Endodermal cell (in vitro differentiated cells): ENCODE measurements around the gene ABCA2. TPM values are rescaled to one million over a fixed set of nuclear protein-coding genes. Genes with fewer than 3 reads are reported as not detected.

Source experiments
- DNase-seq: peaks from one replicate; pipeline ENCODE4 v3.0.0-alpha.2; 2017
- H3K27ac ChIP-seq: 2 replicates; pipeline ENCODE4 v1.5.1; 2013; ENCODE audit warnings: mild to moderate bottlenecking, low read depth, low read length, moderate library complexity
- H3K27me3 ChIP-seq: 2 replicates; pipeline ENCODE4 v1.6.1; 2013; ENCODE audit warnings: mild to moderate bottlenecking, low read length, moderate library complexity; ENCODE audit not compliant: insufficient read depth, control insufficient read depth, poor library complexity, severe bottlenecking
- H3K36me3 ChIP-seq: 2 replicates; pipeline ENCODE4 v1.7.0; 2013; ENCODE audit warnings: mild to moderate bottlenecking, low read length, moderate library complexity; ENCODE audit not compliant: control insufficient read depth, insufficient read depth
- H3K4me1 ChIP-seq: one replicate; pipeline ENCODE4 v1.7.0; 2013; ENCODE audit warnings: low read length; ENCODE audit not compliant: control insufficient read depth, insufficient read depth
- H3K4me3 ChIP-seq: 2 replicates; pipeline ENCODE4 v1.5.1; 2013; ENCODE audit warnings: mild to moderate bottlenecking, low read length, moderate library complexity
- H3K9ac ChIP-seq: 2 replicates; pipeline ENCODE4 v1.6.1; 2013; ENCODE audit warnings: mild to moderate bottlenecking, low read length, moderate library complexity; ENCODE audit not compliant: poor library complexity, severe bottlenecking; ENCODE audit errors: extremely low read depth
- H3K9me3 ChIP-seq: 2 replicates; pipeline ENCODE4 v1.6.1; 2013; ENCODE audit warnings: mild to moderate bottlenecking, low read length, moderate library complexity; ENCODE audit not compliant: control insufficient read depth
- H3K27ac Mint-ChIP-seq: 2 replicates; pipeline ENCODE4 v1.8.0; 2020; ENCODE audit warnings: mixed read lengths
- H3K27me3 Mint-ChIP-seq: 2 replicates; pipeline ENCODE4 v1.8.0; 2021; ENCODE audit warnings: mild to moderate bottlenecking, mixed read lengths; ENCODE audit not compliant: insufficient read depth
- H3K36me3 Mint-ChIP-seq: 2 replicates; pipeline ENCODE4 v1.8.0; 2020; ENCODE audit warnings: low read depth, mixed read lengths
- H3K4me1 Mint-ChIP-seq: 2 replicates; pipeline ENCODE4 v1.8.0; 2020; ENCODE audit warnings: mixed read lengths
- H3K4me3 Mint-ChIP-seq: 2 replicates; pipeline ENCODE4 v1.8.0; 2020; ENCODE audit warnings: mild to moderate bottlenecking, moderate library complexity, mixed read lengths
- H3K9me3 Mint-ChIP-seq: 2 replicates; pipeline ENCODE4 v1.8.0; 2020; ENCODE audit warnings: mild to moderate bottlenecking, mixed read lengths
- WGBS, 2 experiments: methylation state at CpG; one replicate each; pipeline versions ENCODE4 v1.1.5 to v1.1.7; 2013; ENCODE audit warnings: missing lambda C conversion rate in 2 of 2, mixed read lengths in 1 of 2; ENCODE audit not compliant: insufficient coverage in 1 of 2, insufficient read length in 1 of 2; 5-methylcytosine and 5-hydroxymethylcytosine counted together
- total RNA-seq, 2 donors: library from RNA; stranded (reverse); fragmentation: NEBNext Ultra II Directional in 1 of 2; extraction: Animal tissue kit (Norgen Biotek cat#: 25700) in 1 of 2; gene quantifications; 2 replicates in 1 of 2; 3 replicates in 1 of 2; pipeline ENCODE4 v1.2.1, GENCODE V29; 2021
- TF ChIP-seq, protein P1 (sequence below): fragments of 200-600 bp; sonication (generic); conservative IDR thresholded peaks from 2 replicates; pipeline ENCODE4 v1.5.0; 2021; ENCODE audit warnings: antibody characterized with exemption, mild to moderate bottlenecking

ABCA2 gene
- total RNA-seq, 2 donors from 2014 or later = 21.5 to 30.0 TPM

DNA sequence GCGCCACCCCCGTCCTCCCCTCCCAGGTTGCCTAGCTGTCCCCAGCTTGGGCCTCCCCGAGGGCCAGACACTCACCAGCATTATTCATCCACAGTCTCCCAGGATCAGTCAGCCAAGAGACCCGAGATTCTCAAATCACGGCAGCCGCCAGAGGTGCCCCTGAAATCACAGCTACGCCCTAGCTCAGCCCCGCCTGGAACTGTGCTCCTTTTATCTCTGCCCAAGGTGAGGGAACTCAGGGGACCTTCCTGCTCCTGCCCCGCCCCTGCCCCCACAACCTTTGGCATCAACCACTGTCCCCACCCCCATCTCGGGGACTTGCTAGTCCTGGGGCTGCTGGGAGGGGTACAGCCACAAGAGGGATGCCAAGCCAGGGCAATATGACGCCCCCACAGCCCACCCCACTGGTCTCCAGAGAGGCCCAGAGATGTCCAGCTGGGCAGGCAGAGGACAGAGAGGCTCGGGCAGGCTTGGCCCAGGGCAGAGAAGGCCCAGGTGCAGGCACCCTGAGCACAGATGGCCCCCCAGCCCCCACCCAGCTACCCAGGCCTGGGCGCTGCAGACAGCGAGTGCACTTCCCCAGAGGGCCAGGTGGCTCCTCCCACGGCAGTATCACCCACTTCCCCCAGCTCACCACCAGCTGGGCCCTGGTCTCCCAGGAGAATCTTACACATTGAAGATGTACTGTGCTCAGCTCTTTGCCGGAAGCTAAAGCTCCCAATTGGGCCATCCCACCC lies 4.0 kb upstream of the ABCA2 start, which contains the start of gene FUT7:
Gene FUT7 (minus strand): TSS at position 185 of the 737 bp plus-strand sequence. CDS start 97 bp downstream, at position 88.
- DNase-seq = no peak
- H3K27me3 ChIP-seq = peaks cover 16% of the 10 kb centered on the region
- WGBS, 2 experiments = 86 to 90% methylated on average over 4 to 16 of the region's 16 CpGs
- Mint-ChIP-seq H3K36me3 (no peaks in the 10 kb centered on the region), H3K4me1 (no peaks in the 10 kb centered on the region), H3K27me3 (peaks cover 13% of the 10 kb centered on the region), H3K4me3 (no peak within 1 kb of the TSS), H3K27ac (no peak within 1 kb of the TSS), H3K9me3 (no peaks in the 10 kb centered on the region)
- no peak within 1 kb of the TSS for H3K9ac ChIP-seq
- no peak within 1 kb of the TSS for H3K27ac ChIP-seq
- H3K9me3 ChIP-seq = no peaks in the 10 kb centered on the region
- no peaks in the 10 kb centered on the region for H3K4me1 ChIP-seq
- H3K4me3 ChIP-seq = no peak within 1 kb of the TSS
- TF ChIP-seq, protein P1, sequence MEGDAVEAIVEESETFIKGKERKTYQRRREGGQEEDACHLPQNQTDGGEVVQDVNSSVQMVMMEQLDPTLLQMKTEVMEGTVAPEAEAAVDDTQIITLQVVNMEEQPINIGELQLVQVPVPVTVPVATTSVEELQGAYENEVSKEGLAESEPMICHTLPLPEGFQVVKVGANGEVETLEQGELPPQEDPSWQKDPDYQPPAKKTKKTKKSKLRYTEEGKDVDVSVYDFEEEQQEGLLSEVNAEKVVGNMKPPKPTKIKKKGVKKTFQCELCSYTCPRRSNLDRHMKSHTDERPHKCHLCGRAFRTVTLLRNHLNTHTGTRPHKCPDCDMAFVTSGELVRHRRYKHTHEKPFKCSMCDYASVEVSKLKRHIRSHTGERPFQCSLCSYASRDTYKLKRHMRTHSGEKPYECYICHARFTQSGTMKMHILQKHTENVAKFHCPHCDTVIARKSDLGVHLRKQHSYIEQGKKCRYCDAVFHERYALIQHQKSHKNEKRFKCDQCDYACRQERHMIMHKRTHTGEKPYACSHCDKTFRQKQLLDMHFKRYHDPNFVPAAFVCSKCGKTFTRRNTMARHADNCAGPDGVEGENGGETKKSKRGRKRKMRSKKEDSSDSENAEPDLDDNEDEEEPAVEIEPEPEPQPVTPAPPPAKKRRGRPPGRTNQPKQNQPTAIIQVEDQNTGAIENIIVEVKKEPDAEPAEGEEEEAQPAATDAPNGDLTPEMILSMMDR = no peak
- H3K36me3 ChIP-seq = no peaks in the 10 kb centered on the region

DNA sequence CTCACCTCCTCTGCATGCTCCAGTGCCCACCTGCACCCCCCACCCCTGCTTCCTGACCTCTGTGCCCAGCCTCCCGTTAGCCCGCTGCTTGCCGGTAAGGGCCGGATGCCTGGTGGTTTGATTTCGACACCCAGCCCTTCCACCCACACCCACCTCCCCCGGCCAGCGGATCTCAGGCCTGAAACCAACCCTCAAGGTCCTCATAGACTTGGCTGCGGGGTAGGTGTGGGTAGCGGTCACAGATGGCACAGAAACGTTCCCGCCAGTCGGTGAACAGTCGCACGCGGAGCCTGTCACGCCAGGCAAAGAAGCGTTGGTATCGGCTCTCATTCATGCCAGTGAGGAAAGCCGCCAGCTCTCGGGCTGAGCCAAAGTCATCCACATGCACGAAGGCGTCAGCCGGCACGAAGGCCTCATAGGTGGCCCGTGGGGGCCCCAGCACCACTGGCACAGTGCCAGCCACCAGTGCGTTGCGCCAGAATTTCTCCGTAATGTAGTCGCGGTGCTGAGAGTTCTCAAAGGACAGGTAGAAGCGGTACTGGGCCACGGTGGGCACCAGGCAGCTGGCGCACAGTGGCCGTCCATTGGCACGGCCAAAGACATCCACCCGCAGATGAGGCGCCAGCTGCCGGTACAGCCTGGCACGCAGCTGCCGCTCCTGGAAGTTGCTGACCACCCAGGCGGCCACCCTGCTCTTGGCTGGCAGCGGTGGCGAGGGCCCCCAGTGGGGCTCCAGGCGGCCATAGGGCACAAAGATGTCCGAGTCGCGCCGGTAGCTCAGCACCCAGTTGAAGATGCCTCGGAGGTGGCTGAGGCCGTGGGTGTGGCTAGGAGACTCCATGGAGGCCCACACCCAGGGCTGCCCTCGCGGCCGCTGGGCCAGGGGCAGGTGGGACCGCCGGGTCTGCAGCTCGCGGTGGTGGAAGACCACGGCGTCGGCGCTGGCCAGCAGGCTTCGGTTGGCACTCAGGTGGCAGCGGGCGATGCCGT lies 2.8 kb upstream of the ABCA2 start:
- no peak overlapping the region for H3K27ac ChIP-seq
- H3K4me3 ChIP-seq = no peak overlapping the region
- Mint-ChIP-seq H3K27me3 (peaks cover 16% of the 10 kb centered on the region), H3K36me3 (no peaks in the 10 kb centered on the region), H3K27ac (no peak overlapping the region), H3K4me1 (no peaks in the 10 kb centered on the region), H3K9me3 (no peaks in the 10 kb centered on the region), H3K4me3 (no peak overlapping the region)
- no peaks in the 10 kb centered on the region for H3K4me1 ChIP-seq
- no peaks in the 10 kb centered on the region for H3K36me3 ChIP-seq
- no peaks in the 10 kb centered on the region for H3K9me3 ChIP-seq
- TF ChIP-seq, protein P1 = no peak
- no peak overlapping the region for H3K9ac ChIP-seq
- no peak for DNase-seq
- H3K27me3 ChIP-seq = peaks cover 20% of the 10 kb centered on the region
- 94 to 96% methylated on average over 49 to 65 of the region's 65 CpGs for WGBS, 2 experiments

DNA sequence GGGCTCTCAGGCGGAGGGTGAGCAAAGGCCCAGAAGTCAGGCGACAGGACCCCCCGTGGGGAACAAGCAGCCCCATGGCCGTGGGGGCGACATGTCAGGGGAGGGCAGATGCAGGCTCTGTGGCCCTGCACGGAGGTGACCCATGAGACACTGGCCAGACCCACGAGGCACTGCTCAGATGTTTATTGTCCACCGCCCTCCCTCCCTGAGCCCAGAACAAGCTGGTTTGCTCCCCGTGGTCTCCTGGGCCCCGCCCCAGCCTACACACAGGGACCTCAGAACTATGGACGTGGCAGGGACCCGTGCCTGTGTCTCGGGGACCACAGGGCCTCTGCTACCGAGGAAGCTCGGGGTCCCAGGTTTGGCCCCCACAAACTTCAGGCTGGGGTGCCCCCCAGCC lies 2.0 kb upstream of the ABCA2 start:
- no peak for DNase-seq
- 91 to 94% methylated on average over 12 to 15 of the region's 15 CpGs for WGBS, 2 experiments
- Mint-ChIP-seq H3K27ac (no peak overlapping the region), H3K27me3 (peaks cover 16% of the 10 kb centered on the region), H3K4me3 (no peak overlapping the region), H3K9me3 (no peaks in the 10 kb centered on the region), H3K4me1 (no peaks in the 10 kb centered on the region), H3K36me3 (no peaks in the 10 kb centered on the region)
- Histone ChIP-seq H3K36me3 (no peaks in the 10 kb centered on the region), H3K9me3 (no peaks in the 10 kb centered on the region), H3K27me3 (peaks cover 20% of the 10 kb centered on the region), H3K27ac (no peak overlapping the region), H3K9ac (no peak overlapping the region), H3K4me1 (no peaks in the 10 kb centered on the region), H3K4me3 (no peak overlapping the region)
- TF ChIP-seq, protein P1 = no peak
